ENCODE results near the gene GPR137.

GPR137 gene

DNA sequence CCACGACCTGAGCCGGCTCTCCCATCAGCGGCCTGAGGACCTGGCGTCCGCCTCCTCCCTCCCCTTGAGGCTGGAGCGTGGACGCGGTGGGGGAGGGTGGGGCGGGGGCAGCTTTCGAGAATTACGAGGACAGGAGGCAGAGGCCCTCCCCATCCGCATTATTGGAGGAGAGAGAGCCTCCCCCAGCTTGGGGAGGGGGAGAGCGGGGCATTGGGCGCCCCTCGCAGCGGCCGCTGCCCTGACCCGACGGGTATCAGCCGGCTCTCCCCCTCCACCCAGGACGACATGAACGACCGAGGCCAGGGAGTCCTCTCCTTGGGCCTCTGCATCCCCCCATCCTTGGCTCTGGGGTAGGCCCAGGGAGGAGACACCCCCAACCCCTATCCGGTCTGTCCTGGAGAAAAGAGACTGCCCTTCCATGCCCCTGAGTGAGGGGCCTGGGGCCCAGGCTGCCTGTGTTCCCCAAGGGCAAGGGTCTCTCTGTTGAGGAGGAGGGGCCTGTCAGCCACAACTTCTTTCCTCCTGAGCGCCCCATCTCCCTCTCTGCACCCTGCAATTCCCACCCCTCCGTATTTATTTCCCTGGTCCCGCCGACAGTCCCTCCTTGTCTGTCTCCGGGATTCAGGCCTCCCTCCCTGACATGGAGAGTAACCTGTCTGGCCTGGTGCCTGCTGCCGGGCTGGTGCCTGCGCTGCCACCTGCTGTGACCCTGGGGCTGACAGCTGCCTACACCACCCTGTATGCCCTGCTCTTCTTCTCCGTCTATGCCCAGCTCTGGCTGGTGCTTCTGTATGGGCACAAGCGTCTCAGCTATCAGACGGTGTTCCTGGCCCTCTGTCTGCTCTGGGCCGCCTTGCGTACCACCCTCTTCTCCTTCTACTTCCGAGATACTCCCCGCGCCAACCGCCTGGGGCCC is 495 bp downstream of the GPR137 start:
- Histone ChIP-seq H3K9ac (ENCODE audit: insufficient read length, low read depth) (peak overlapping the region; percentile 93), H3K4me1 (ENCODE audit: insufficient read depth, insufficient read length) (peaks cover 4% of the 10 kb centered on the region), H3K27me3 (ENCODE audit: insufficient read depth, insufficient read length) (peaks cover 21% of the 10 kb centered on the region), H3K4me3 (ENCODE audit: insufficient read length, low read depth) (peak overlapping the region; percentile 75), H3K36me3 (ENCODE audit: insufficient read depth, insufficient read length, low read length) (peaks cover 23% of the 10 kb centered on the region), H3K9me3 (ENCODE audit: insufficient read depth, low read length) (no peaks in the 10 kb centered on the region)
- no peak for TF ChIP-seq SUZ12 (IDR thresholded peaks at IDR 0.05; ENCODE audit: extremely low read depth, insufficient read depth, insufficient read length)
- TF ChIP-seq ZNF274 (IDR thresholded peaks at IDR 0.05; ENCODE audit: low read depth, low read length), result no peak
- no peak for TF ChIP-seq YY1 (IDR thresholded peaks at IDR 0.05; ENCODE audit: insufficient read depth, insufficient read length)
- DNase-seq (ENCODE audit: low read depth, low spot score), result no peak

DNA sequence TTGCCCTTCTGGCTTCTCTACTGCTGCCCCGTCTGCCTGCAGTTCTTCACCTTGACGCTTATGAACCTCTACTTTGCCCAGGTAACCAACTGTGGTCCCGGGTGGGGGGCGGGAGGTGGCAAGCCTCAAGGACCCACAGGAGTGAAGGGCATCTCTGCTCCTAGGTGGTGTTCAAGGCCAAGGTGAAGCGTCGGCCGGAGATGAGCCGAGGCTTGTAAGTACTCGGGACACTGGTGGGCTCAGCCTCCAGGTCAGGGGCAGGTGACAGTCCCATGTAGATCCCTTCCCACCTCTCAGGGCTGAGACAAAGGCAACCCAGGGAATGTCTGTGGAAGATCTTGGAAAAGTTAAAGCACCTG is 1.1 kb downstream of the GPR137 start:
- Histone ChIP-seq H3K9me3 (ENCODE audit: insufficient read depth, low read length) (no peaks in the 10 kb centered on the region), H3K4me1 (ENCODE audit: insufficient read depth, insufficient read length) (peaks cover 6% of the 10 kb centered on the region), H3K36me3 (ENCODE audit: insufficient read depth, insufficient read length, low read length) (peaks cover 20% of the 10 kb centered on the region), H3K27me3 (ENCODE audit: insufficient read depth, insufficient read length) (peaks cover 28% of the 10 kb centered on the region), H3K9ac (ENCODE audit: insufficient read length, low read depth) (no peak overlapping the region), H3K4me3 (ENCODE audit: insufficient read length, low read depth) (no peak overlapping the region)
- DNase-seq (ENCODE audit: low read depth, low spot score), result no peak
- no peak for TF ChIP-seq ZNF274 (IDR thresholded peaks at IDR 0.05; ENCODE audit: low read depth, low read length)
- no peak for TF ChIP-seq SUZ12 (IDR thresholded peaks at IDR 0.05; ENCODE audit: extremely low read depth, insufficient read depth, insufficient read length)
- no peak for TF ChIP-seq YY1 (IDR thresholded peaks at IDR 0.05; ENCODE audit: insufficient read depth, insufficient read length)

DNA sequence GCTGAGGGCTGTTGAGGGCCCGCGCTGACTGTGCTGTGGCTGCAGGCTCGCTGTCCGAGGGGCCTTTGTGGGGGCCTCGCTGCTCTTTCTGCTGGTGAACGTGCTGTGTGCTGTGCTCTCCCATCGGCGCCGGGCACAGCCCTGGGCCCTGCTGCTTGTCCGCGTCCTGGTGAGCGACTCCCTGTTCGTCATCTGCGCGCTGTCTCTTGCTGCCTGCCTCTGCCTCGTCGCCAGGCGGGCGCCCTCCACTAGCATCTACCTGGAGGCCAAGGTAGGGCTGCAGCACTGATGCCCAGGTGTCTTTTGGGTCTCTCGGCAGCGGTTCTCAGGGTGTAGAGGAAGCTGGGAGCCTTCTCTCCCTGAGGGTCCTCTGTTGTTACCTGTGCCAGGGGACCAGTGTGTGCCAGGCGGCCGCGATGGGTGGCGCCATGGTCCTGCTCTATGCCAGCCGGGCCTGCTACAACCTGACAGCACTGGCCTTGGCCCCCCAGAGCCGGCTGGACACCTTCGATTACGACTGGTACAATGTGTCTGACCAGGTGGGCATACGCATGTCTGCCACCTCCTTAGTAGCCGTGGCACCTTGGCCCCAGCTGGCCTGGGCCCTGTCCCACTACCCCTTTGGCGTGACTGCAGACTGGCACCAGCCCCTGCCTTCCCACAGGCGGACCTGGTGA is 2.2 kb downstream of the GPR137 start:
- DNase-seq (ENCODE audit: low read depth, low spot score), result no peak
- no peak overlapping the region for H3K9ac ChIP-seq (ENCODE audit: insufficient read length, low read depth)
- H3K27me3 ChIP-seq (ENCODE audit: insufficient read depth, insufficient read length), result peaks cover 38% of the 10 kb centered on the region
- H3K4me3 ChIP-seq (ENCODE audit: insufficient read length, low read depth), result no peak overlapping the region
- H3K36me3 ChIP-seq (ENCODE audit: insufficient read depth, insufficient read length, low read length), result peaks cover 13% of the 10 kb centered on the region
- TF ChIP-seq ZNF274 (IDR thresholded peaks at IDR 0.05; ENCODE audit: low read depth, low read length), result no peak
- TF ChIP-seq SUZ12 (IDR thresholded peaks at IDR 0.05; ENCODE audit: extremely low read depth, insufficient read depth, insufficient read length), result no peak
- TF ChIP-seq YY1 (IDR thresholded peaks at IDR 0.05; ENCODE audit: insufficient read depth, insufficient read length), result no peak
- no peaks in the 10 kb centered on the region for H3K9me3 ChIP-seq (ENCODE audit: insufficient read depth, low read length)
- H3K4me1 ChIP-seq (ENCODE audit: insufficient read depth, insufficient read length), result peaks cover 11% of the 10 kb centered on the region

DNA sequence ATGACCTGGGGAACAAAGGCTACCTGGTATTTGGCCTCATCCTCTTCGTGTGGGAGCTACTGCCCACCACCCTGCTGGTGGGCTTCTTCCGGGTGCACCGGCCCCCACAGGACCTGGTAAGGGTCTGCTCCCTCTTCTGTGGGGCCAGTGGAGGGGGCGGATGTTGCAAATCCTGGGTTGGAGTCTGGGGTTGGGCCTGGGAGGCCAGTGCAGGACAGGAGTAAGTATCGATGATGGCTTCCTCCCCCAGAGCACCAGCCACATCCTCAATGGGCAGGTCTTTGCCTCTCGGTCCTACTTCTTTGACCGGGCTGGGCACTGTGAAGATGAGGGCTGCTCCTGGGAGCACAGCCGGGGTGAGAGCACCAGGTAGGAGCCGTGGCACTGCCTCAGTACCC is 2.7 kb downstream of the GPR137 start:
- H3K36me3 ChIP-seq (ENCODE audit: insufficient read depth, insufficient read length, low read length), result peaks cover 13% of the 10 kb centered on the region
- TF ChIP-seq SUZ12 (IDR thresholded peaks at IDR 0.05; ENCODE audit: extremely low read depth, insufficient read depth, insufficient read length), result no peak
- no peak for TF ChIP-seq YY1 (IDR thresholded peaks at IDR 0.05; ENCODE audit: insufficient read depth, insufficient read length)
- no peak for TF ChIP-seq ZNF274 (IDR thresholded peaks at IDR 0.05; ENCODE audit: low read depth, low read length)
- H3K9ac ChIP-seq (ENCODE audit: insufficient read length, low read depth), result no peak overlapping the region
- peaks cover 11% of the 10 kb centered on the region for H3K4me1 ChIP-seq (ENCODE audit: insufficient read depth, insufficient read length)
- H3K27me3 ChIP-seq (ENCODE audit: insufficient read depth, insufficient read length), result peaks cover 44% of the 10 kb centered on the region
- no peaks in the 10 kb centered on the region for H3K9me3 ChIP-seq (ENCODE audit: insufficient read depth, low read length)
- DNase-seq (ENCODE audit: low read depth, low spot score), result no peak
- no peak overlapping the region for H3K4me3 ChIP-seq (ENCODE audit: insufficient read length, low read depth)

DNA sequence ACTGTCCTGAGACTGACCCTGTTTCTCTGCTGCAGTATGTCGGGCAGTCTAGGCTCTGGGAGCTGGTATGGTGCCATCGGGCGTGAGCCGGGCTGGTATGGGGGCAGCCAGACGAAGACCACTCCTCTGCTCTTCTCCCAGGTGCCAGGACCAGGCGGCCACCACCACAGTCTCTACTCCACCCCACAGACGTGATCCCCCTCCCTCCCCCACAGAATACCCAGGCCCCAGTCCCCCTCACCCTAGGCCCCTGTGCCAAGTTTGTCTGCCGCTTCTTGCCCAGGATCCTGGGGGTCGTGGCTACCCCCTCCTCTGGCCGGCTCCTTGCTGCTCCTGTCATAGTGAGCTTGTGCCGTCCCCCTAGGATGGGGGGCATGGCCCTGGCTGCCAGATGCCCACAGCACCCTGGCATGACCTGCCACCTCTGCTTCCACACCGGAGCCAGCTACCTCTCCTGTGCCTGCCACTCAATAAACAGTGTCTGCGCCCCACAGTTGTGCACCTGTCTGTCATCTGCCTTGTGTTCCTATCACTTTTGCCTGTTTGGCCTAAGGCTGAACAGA is 3.4 kb downstream of the GPR137 start:
- Histone ChIP-seq H3K4me1 (ENCODE audit: insufficient read depth, insufficient read length) (peaks cover 11% of the 10 kb centered on the region), H3K9me3 (ENCODE audit: insufficient read depth, low read length) (no peaks in the 10 kb centered on the region), H3K27me3 (ENCODE audit: insufficient read depth, insufficient read length) (peaks cover 51% of the 10 kb centered on the region), H3K36me3 (ENCODE audit: insufficient read depth, insufficient read length, low read length) (peaks cover 13% of the 10 kb centered on the region), H3K9ac (ENCODE audit: insufficient read length, low read depth) (no peak overlapping the region), H3K4me3 (ENCODE audit: insufficient read length, low read depth) (no peak overlapping the region)
- DNase-seq (ENCODE audit: low read depth, low spot score), result no peak
- no peak for TF ChIP-seq SUZ12 (IDR thresholded peaks at IDR 0.05; ENCODE audit: extremely low read depth, insufficient read depth, insufficient read length)

DNA sequence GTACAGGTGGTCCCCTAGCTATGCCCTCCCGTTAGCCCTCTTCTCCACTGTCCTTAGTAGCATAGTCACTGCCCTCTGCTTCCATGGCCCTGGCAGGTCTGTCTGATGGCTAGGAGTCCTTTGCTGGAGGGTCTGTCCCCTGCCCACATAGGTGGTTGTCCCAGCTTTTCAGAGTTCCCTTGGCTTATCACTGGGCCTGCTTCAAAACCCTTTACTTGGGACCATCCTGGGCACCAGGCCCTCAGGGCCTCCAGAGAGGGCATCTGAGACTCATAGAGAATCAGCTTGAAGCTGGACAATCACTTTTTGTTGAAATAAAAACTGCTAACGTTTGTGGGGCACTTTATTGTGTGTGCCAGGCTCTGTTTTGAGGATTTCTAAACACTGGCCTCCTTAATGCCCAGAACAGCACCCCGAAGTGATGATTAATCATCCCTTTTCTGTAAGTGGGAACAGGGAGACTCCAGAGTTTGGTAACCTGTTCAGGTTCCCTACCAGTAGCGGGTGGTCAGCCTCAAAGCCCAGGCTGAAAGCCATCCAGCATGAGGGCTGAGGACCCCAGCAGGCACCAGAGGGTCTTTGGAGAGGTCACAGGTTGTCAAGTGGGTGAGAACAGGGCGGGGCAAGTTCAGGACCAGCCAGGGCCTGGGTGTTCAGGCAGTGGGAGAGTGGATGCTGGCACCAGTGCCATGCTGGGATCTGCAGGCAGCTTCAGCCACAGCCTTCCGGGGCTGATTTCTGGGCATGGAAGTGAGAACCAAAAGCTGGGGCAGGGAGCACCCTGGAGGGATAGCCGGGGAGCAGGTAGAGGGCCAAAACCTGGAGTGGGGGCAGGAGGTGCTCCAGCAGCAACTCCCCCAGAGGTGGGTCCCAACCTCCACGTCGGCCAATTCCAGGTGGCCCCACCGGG is 5.0 kb downstream of the GPR137 start:
- peak overlapping the region; percentile 26 for H3K9ac ChIP-seq (ENCODE audit: insufficient read length, low read depth)
- H3K27me3 ChIP-seq (ENCODE audit: insufficient read depth, insufficient read length), result peaks cover 66% of the 10 kb centered on the region
- TF ChIP-seq ZNF274 (IDR thresholded peaks at IDR 0.05; ENCODE audit: low read depth, low read length) (no peak), SUZ12 (IDR thresholded peaks at IDR 0.05; ENCODE audit: extremely low read depth, insufficient read depth, insufficient read length) (no peak), YY1 (IDR thresholded peaks at IDR 0.05; ENCODE audit: insufficient read depth, insufficient read length) (no peak)
- no peaks in the 10 kb centered on the region for H3K9me3 ChIP-seq (ENCODE audit: insufficient read depth, low read length)
- no peak for DNase-seq (ENCODE audit: low read depth, low spot score)
- no peak overlapping the region for H3K4me3 ChIP-seq (ENCODE audit: insufficient read length, low read depth)
- H3K36me3 ChIP-seq (ENCODE audit: insufficient read depth, insufficient read length, low read length), result peaks cover 13% of the 10 kb centered on the region
- H3K4me1 ChIP-seq (ENCODE audit: insufficient read depth, insufficient read length), result peaks cover 8% of the 10 kb centered on the region
